ENCODE data around the gene SDHAF1. TPM values are rescaled to one million over a fixed set of nuclear protein-coding genes. Genes with fewer than 3 reads are reported as not detected.

SDHAF1 gene
- total RNA-seq, 1 donor from 2014 or later = 15.5 TPM

DNA sequence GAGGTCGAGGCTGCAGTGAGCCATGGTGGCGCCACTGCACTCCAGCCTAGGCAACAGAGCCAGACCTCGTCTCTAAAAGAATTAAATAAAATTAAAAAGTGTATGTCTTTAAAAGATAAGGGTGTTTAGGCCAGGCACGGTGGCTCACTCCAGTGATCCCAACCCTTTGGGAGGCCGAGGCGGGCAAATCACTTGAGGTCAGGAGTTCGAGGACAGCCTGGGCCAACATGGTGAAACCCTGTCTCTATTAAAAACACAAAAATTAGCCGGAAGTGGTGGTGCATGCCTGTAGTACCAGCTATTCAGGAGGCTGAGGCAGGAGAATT, 7.5 kb upstream of the SDHAF1 start:
- peaks cover 5% of the 10 kb centered on the region for H3K4me1 Mint-ChIP-seq (ENCODE audit: unreplicated experiment)
- H3K27me3 Mint-ChIP-seq (ENCODE audit: unreplicated experiment) = peaks cover 26% of the 10 kb centered on the region
- H3K9me3 Mint-ChIP-seq (ENCODE audit: unreplicated experiment) = no peaks in the 10 kb centered on the region
- H3K27ac Mint-ChIP-seq (ENCODE audit: unreplicated experiment) = no peak overlapping the region
- no peak for DNase-seq (ENCODE audit: extremely low spot score, unreplicated experiment)
- TF ChIP-seq, protein P1, sequence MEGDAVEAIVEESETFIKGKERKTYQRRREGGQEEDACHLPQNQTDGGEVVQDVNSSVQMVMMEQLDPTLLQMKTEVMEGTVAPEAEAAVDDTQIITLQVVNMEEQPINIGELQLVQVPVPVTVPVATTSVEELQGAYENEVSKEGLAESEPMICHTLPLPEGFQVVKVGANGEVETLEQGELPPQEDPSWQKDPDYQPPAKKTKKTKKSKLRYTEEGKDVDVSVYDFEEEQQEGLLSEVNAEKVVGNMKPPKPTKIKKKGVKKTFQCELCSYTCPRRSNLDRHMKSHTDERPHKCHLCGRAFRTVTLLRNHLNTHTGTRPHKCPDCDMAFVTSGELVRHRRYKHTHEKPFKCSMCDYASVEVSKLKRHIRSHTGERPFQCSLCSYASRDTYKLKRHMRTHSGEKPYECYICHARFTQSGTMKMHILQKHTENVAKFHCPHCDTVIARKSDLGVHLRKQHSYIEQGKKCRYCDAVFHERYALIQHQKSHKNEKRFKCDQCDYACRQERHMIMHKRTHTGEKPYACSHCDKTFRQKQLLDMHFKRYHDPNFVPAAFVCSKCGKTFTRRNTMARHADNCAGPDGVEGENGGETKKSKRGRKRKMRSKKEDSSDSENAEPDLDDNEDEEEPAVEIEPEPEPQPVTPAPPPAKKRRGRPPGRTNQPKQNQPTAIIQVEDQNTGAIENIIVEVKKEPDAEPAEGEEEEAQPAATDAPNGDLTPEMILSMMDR (IDR thresholded peaks at IDR 0.05) = no peak
- no peaks in the 10 kb centered on the region for H3K36me3 Mint-ChIP-seq (ENCODE audit: unreplicated experiment)
- H3K4me3 Mint-ChIP-seq (ENCODE audit: unreplicated experiment) = peak overlapping the region; percentile 60

DNA sequence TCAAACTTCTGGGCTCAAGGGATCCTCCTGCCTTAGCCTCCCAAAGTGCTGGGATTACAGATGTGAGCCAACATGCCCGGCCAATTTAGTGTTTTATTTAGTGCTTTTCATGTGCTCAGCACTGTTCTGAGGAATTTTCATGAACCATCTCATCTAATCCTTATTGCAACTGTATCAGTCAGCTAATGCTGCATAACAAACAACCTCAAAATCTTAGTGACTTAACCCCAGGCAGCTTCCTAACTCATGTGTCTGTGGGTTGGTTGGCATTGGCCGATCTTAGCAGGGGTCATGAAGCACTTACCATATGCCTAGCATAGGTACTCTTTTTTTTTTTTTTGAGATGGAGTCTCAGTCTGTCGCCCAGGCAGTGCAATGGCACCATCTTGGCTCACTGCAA, 6.2 kb upstream of the SDHAF1 start:
- H3K27ac Mint-ChIP-seq (ENCODE audit: unreplicated experiment) = no peak overlapping the region
- TF ChIP-seq, protein P1 (IDR thresholded peaks at IDR 0.05) = no peak
- H3K9me3 Mint-ChIP-seq (ENCODE audit: unreplicated experiment) = no peaks in the 10 kb centered on the region
- H3K4me1 Mint-ChIP-seq (ENCODE audit: unreplicated experiment) = peaks cover 5% of the 10 kb centered on the region
- H3K36me3 Mint-ChIP-seq (ENCODE audit: unreplicated experiment) = no peaks in the 10 kb centered on the region
- H3K4me3 Mint-ChIP-seq (ENCODE audit: unreplicated experiment) = no peak overlapping the region
- H3K27me3 Mint-ChIP-seq (ENCODE audit: unreplicated experiment) = peaks cover 26% of the 10 kb centered on the region
- no peak for DNase-seq (ENCODE audit: extremely low spot score, unreplicated experiment)

DNA sequence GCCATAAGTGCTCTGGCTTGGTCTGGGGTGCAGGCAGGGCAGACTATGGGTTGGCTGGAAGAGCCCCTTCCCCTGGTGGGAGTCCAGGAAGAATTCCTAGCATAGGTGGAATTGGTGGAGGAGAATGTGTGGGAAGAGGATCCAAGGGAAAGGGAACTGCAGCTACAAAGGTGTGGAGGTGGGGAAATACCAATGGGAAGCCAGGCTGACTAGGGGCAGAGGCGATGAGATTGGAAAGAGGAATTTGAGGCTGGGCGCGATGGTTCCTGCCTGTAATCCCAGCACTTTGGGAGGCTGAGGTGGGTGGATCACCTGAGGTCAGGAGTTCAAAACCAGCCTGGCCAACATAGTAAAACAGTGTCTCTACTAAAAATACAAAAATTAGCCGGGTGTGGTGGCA, 4.8 kb upstream of the SDHAF1 start:
- H3K27me3 Mint-ChIP-seq (ENCODE audit: unreplicated experiment) = peaks cover 22% of the 10 kb centered on the region
- TF ChIP-seq, protein P1 (IDR thresholded peaks at IDR 0.05) = no peak
- peaks cover 8% of the 10 kb centered on the region for H3K4me1 Mint-ChIP-seq (ENCODE audit: unreplicated experiment)
- H3K4me3 Mint-ChIP-seq (ENCODE audit: unreplicated experiment) = no peak overlapping the region
- DNase-seq (ENCODE audit: extremely low spot score, unreplicated experiment) = no peak
- H3K36me3 Mint-ChIP-seq (ENCODE audit: unreplicated experiment) = no peaks in the 10 kb centered on the region
- H3K9me3 Mint-ChIP-seq (ENCODE audit: unreplicated experiment) = no peaks in the 10 kb centered on the region
- H3K27ac Mint-ChIP-seq (ENCODE audit: unreplicated experiment) = no peak overlapping the region

DNA sequence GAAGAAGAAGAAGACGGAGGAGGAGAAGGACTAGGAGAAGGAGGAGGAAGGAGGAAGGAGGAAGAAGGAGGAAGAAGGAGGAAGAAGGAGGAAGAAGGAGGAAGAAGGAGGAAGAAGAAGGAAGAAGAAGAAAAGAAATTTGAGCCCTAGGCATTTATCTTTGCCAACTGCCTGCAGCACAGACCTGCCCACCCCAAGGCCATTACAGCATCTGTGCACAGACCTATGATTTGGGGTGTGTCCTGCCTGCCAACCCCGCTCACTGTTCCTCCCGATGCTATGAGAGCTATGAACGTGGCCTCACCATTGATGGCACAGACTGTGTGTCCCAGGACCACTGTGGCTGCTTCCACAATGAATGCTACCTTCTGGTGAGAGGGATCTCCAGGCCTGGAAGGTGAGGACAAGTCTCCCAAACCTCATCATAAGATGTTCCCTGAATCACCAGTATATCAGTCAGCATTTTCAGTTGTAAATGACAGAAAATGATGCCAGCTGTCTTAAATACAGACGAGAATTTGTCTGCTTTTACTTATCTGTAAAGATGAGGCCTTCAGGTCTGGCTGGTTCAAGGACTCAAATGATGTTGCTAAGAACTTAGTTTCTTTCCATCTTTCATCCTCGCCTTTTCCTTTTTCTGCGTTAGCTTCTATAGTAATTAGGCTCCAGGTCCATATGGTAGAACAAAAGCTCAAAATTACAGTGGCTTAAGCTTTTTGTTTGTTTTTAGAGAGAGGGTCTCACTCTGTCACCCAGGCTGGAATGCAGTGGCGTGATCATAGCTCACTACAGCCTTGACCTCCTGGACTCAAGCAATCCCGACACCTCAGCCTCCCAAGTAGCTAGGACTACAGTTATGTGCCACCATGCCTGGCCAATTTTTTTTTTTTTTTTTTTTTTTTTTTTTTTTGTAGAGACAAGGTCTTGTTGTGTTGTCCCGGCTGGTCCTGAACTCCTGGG, 3.9 kb upstream of the SDHAF1 start:
- peaks cover 15% of the 10 kb centered on the region for H3K27me3 Mint-ChIP-seq (ENCODE audit: unreplicated experiment)
- H3K36me3 Mint-ChIP-seq (ENCODE audit: unreplicated experiment) = no peaks in the 10 kb centered on the region
- H3K4me3 Mint-ChIP-seq (ENCODE audit: unreplicated experiment) = no peak overlapping the region
- H3K9me3 Mint-ChIP-seq (ENCODE audit: unreplicated experiment) = no peaks in the 10 kb centered on the region
- DNase-seq (ENCODE audit: extremely low spot score, unreplicated experiment) = no peak
- H3K27ac Mint-ChIP-seq (ENCODE audit: unreplicated experiment) = no peak overlapping the region
- TF ChIP-seq, protein P1 (IDR thresholded peaks at IDR 0.05) = no peak
- H3K4me1 Mint-ChIP-seq (ENCODE audit: unreplicated experiment) = peaks cover 13% of the 10 kb centered on the region

DNA sequence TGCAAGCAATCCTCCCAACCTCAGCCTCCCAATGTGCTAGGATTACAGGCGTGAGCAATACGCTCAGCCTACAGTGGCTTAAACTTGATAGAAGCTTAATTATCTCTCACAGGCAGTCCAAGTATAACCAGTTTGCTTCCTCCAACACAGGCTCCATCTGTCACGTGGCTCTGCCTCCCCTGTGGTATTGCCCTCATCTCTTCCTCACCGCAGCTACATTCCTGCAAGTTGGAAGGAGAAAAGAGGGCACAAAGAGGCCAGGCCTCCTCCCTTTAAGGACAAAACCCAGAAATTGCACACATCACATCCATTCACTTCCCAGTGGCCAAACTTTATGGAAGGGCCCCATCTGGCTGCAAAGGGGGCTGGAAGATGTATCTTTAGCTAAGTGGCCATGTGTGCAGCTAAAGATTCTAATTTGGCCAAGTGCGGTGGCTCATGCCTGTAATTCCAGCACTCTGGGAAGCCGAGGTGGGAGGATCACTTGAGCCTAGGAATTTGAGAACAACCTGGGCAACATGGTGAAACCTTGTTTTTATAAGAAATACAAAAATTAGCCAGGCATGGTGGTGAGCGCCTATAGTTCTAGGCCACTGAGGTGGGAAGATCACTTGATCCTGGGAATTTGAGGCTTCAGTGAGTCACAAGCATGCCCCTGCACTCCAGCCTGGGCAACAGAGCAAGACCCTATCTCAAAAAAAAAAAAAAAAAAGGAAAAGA, 3.1 kb upstream of the SDHAF1 start:
- no peak for DNase-seq (ENCODE audit: extremely low spot score, unreplicated experiment)
- Mint-ChIP-seq H3K4me1 (ENCODE audit: unreplicated experiment) (peaks cover 18% of the 10 kb centered on the region), H3K4me3 (ENCODE audit: unreplicated experiment) (no peak overlapping the region), H3K9me3 (ENCODE audit: unreplicated experiment) (no peaks in the 10 kb centered on the region), H3K27me3 (ENCODE audit: unreplicated experiment) (peaks cover 12% of the 10 kb centered on the region), H3K36me3 (ENCODE audit: unreplicated experiment) (no peaks in the 10 kb centered on the region), H3K27ac (ENCODE audit: unreplicated experiment) (no peak overlapping the region)
- TF ChIP-seq, protein P1 (IDR thresholded peaks at IDR 0.05) = no peak

Measured in osteocyte (in vitro differentiated cells).